K562 (cell line): ENCODE results near the gene NET1. TPM values are rescaled to one million over a fixed set of nuclear protein-coding genes. Genes with fewer than 3 reads are reported as not detected.

Experiments used
- ARID2 ChIP-seq: fragments of 450-650 bp; IDR thresholded peaks from 2 replicates; pipeline ENCODE4 v1.6.1; 2017; ENCODE audit warnings: antibody characterized with exemption, mild to moderate bottlenecking
- CREB1 ChIP-seq, 2 experiments: sonication (generic) in 1 of 2; formaldehyde crosslinking in 1 of 2; IDR thresholded peaks; 2 replicates each; pipeline versions ENCODE4 v1.6.1 to v1.8.0; 2012 to 2022; ENCODE audit warnings: inconsistent platforms in 1 of 2, mild to moderate bottlenecking in 1 of 2, missing genetic modification reagents in 1 of 2, moderate library complexity in 1 of 2
- EZH2 ChIP-seq: IDR thresholded peaks from 2 replicates; pipeline ENCODE4 v1.6.1; 2012; ENCODE audit warnings: low read depth, mild to moderate bottlenecking, inconsistent platforms, low read length, borderline replicate concordance
- FOXM1 ChIP-seq, 2 experiments: fragments of 450-650 bp in 1 of 2; sonication (generic) in 1 of 2; formaldehyde crosslinking in 1 of 2; IDR thresholded peaks; 2 replicates each; pipeline versions ENCODE4 v1.6.1 to v1.9.0; 2017 to 2022; ENCODE audit warnings: low read depth in 2 of 2, mild to moderate bottlenecking in 2 of 2, missing genetic modification reagents in 1 of 2, moderate library complexity in 1 of 2
- HDAC1 ChIP-seq, 2 experiments: fragments of 450-650 bp; IDR thresholded peaks; 2 replicates each; pipeline ENCODE4 v1.6.1; 2016 to 2017; ENCODE audit warnings: inconsistent platforms in 1 of 2, mild to moderate bottlenecking in 1 of 2, moderate library complexity in 1 of 2
- HMG20B ChIP-seq: fragments of 250-450 bp; sonication (Bioruptor Pico); IDR thresholded peaks from 2 replicates; pipeline ENCODE4 v1.5.0; 2021; ENCODE audit warnings: mild to moderate bottlenecking
- KHSRP ChIP-seq: fragments of 450-650 bp; IDR thresholded peaks from 2 replicates; pipeline ENCODE4 v1.6.1; 2017
- MCM7 ChIP-seq, 2 experiments: fragments of 450-650 bp; IDR thresholded peaks; 2 replicates each; pipeline ENCODE4 v1.6.1; 2016 to 2018
- MEF2D ChIP-seq: conservative IDR thresholded peaks from 2 replicates; pipeline ENCODE4 v1.6.1; 2016; ENCODE audit warnings: low read depth, missing genetic modification characterization, missing compliant biosample characterization
- NBN ChIP-seq: fragments of 450-650 bp; IDR thresholded peaks from 2 replicates; pipeline ENCODE4 v1.6.1; 2016; ENCODE audit warnings: low read depth, mild to moderate bottlenecking
- NFATC3 ChIP-seq: fragments of 450-650 bp; IDR thresholded peaks from 2 replicates; pipeline ENCODE4 v1.6.1; 2017; ENCODE audit warnings: mild to moderate bottlenecking
- PHB2 ChIP-seq: fragments of 450-650 bp; IDR thresholded peaks from 2 replicates; pipeline ENCODE4 v1.6.1; 2017; ENCODE audit warnings: low read depth
- PTRF ChIP-seq: fragments of 450-650 bp; IDR thresholded peaks from 2 replicates; pipeline ENCODE4 v1.6.1; 2016; ENCODE audit warnings: mild to moderate bottlenecking, missing genetic modification characterization, missing compliant biosample characterization
- SP1 ChIP-seq: sonication (generic); formaldehyde crosslinking; IDR thresholded peaks from 2 replicates; pipeline ENCODE4 v1.8.1; 2022; ENCODE audit warnings: mild to moderate bottlenecking, missing genetic modification reagents
- ZKSCAN3 ChIP-seq: fragments of 250-450 bp; sonication (Bioruptor Pico); IDR thresholded peaks from 2 replicates; pipeline ENCODE4 v1.4.0; 2020
- ZNF507 ChIP-seq: conservative IDR thresholded peaks from 2 replicates; pipeline ENCODE4 v1.6.1; 2017; ENCODE audit warnings: missing genetic modification characterization, missing compliant biosample characterization
- ZNF785 ChIP-seq: fragments of 250-450 bp; sonication (Bioruptor Pico); IDR thresholded peaks from 2 replicates; pipeline ENCODE4 v1.4.0; 2020; ENCODE audit warnings: mild to moderate bottlenecking
- polyA plus RNA-seq, 8 experiments: library from polyadenylated mRNA; depleted of rRNA in 4 of 8; stranded (reverse) in 5 of 8; unstranded in 3 of 8; fragments of >200 nt; fragmentation: Nextera tagmentation in 2 of 8; fragmentation: Illumina TruSeq in 1 of 8; extraction: Ambion mirVana in 2 of 8; extraction: Trizol in 1 of 8; gene quantifications; 2 replicates each; pipeline versions ENCODE4 v1.2.1 to v1.2.3, GENCODE V29; 2011 to 2014; ENCODE audit warnings: inconsistent platforms in 1 of 8, missing spikeins in 1 of 8
- total RNA-seq, 7 experiments: library from RNA; depleted of rRNA in 6 of 7; stranded (reverse); fragments of >200 nt in 6 of 7; fragmentation: Illumina TruSeq in 2 of 7; extraction: Trizol in 2 of 7; gene quantifications; 2 replicates each; pipeline versions ENCODE4 v1.2.1 to v1.2.3, GENCODE V29; 2011 to 2021; ENCODE audit warnings: low replicate concordance in 1 of 7
- TF ChIP-seq, protein P1 (sequence below), 2 experiments: IDR thresholded peaks; 2 replicates each; pipeline ENCODE4 v1.6.1; 2011; ENCODE audit warnings: borderline replicate concordance in 1 of 2, control low read depth in 1 of 2, low read depth in 1 of 2, low read length in 1 of 2, mild to moderate bottlenecking in 1 of 2, mixed read lengths in 1 of 2, moderate library complexity in 1 of 2; ENCODE audit not compliant: insufficient read depth in 1 of 2, insufficient read length in 1 of 2, poor library complexity in 1 of 2, severe bottlenecking in 1 of 2; ENCODE audit errors: extremely low read depth in 1 of 2
- TF ChIP-seq, protein P2 (sequence below): fragments of 250-450 bp; sonication (Bioruptor Pico); IDR thresholded peaks from 2 replicates; pipeline ENCODE4 v1.8.0; 2022; ENCODE audit warnings: inconsistent platforms
- TF ChIP-seq, protein P3 (sequence below): IDR thresholded peaks from 2 replicates; pipeline ENCODE4 v1.6.1; 2014; ENCODE audit warnings: antibody characterized with exemption
- TF ChIP-seq, protein P4 (sequence below): sonication (generic); formaldehyde crosslinking; IDR thresholded peaks from 2 replicates; pipeline ENCODE4 v1.8.0; 2022; ENCODE audit warnings: mild to moderate bottlenecking, missing genetic modification reagents
- TF ChIP-seq, protein P5 (sequence below): fragments of 250-450 bp; sonication (Bioruptor Pico); IDR thresholded peaks from 2 replicates; pipeline ENCODE4 v1.5.0; 2020; ENCODE audit warnings: mild to moderate bottlenecking, borderline replicate concordance

Gene NET1
- total and polyA plus RNA-seq, 9 of the 15 experiments (the other 6 are each of a cell fraction or from before 2014, with no cell fraction given) = 47.4 to 258 (median 106) TPM

DNA sequence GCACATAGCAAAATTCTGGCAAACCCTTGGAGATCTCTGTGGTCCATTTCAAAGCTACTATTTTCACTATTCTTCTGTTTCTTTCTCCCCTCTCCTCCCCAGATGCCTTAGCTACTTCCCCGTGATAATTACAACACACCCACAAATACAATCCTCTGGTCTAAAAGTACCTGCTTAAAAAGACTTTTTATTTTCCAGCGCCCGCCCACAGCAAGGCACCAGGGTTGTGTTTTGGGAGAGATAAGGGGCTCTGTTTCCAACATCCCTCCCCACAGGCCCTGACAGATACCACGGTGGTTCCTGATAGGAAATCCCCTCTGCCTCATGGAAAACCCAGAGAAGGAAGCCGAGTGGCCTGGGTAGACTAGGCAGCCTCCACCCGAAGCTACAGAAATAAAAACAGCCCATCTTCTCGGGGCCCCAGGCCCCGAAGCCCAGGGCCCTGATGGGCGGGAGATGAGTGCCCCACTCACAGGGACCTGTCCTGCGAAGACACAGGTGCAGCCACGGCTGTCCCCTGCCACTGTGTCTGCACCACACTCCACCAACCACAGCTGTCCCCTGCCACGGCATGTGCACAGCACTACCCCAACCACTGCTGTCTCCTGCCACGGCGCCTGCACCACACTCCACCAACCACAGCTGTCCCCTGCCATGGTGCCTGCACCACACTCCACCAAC is 67.3 kb downstream of the NET1 start (continued):
- TF ChIP-seq, protein P1, sequence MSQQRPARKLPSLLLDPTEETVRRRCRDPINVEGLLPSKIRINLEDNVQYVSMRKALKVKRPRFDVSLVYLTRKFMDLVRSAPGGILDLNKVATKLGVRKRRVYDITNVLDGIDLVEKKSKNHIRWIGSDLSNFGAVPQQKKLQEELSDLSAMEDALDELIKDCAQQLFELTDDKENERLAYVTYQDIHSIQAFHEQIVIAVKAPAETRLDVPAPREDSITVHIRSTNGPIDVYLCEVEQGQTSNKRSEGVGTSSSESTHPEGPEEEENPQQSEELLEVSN (IDR thresholded peaks at IDR 0.05; ENCODE audit: borderline replicate concordance in 1 of 2, extremely low read depth in 1 of 2, insufficient read depth in 1 of 2, insufficient read length in 1 of 2, low read depth in 1 of 2, low read length in 1 of 2, poor library complexity in 1 of 2, severe bottlenecking in 1 of 2) = peak; percentile 61 to 64
- TF ChIP-seq NBN (no peak), ZNF785 (CRISPR knock-in tag) (no peak), ZNF507 (tag) (no peak), NFATC3 (no peak), SP1 (CRISPR knock-in tag) (no peak), EZH2 (no peak), HMG20B (no peak), KHSRP (no peak), FOXM1 (IDR thresholded peaks at IDR 0.05; ENCODE audit: low read depth) (peak; percentile 78), FOXM1 (CRISPR knock-in tag; IDR thresholded peaks at IDR 0.05; ENCODE audit: low read depth) (no peak), PHB2 (no peak; the same call in none of the 2 replicates), PTRF (no peak), MCM7 (IDR thresholded peaks at IDR 0.05) (no peak), MEF2D (no peak), ARID2 (no peak), HDAC1 (IDR thresholded peaks at IDR 0.05) (peak in 1 of 2 experiments; percentile 54; a peak in 1 of 4 replicates), CREB1 (IDR thresholded peaks at IDR 0.05) (no peak), CREB1 (CRISPR knock-in tag; IDR thresholded peaks at IDR 0.05) (no peak), ZKSCAN3 (no peak)
- TF ChIP-seq, protein P2, sequence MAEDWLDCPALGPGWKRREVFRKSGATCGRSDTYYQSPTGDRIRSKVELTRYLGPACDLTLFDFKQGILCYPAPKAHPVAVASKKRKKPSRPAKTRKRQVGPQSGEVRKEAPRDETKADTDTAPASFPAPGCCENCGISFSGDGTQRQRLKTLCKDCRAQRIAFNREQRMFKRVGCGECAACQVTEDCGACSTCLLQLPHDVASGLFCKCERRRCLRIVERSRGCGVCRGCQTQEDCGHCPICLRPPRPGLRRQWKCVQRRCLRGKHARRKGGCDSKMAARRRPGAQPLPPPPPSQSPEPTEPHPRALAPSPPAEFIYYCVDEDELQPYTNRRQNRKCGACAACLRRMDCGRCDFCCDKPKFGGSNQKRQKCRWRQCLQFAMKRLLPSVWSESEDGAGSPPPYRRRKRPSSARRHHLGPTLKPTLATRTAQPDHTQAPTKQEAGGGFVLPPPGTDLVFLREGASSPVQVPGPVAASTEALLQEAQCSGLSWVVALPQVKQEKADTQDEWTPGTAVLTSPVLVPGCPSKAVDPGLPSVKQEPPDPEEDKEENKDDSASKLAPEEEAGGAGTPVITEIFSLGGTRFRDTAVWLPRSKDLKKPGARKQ (CRISPR knock-in tag) = no peak
- TF ChIP-seq, protein P3, sequence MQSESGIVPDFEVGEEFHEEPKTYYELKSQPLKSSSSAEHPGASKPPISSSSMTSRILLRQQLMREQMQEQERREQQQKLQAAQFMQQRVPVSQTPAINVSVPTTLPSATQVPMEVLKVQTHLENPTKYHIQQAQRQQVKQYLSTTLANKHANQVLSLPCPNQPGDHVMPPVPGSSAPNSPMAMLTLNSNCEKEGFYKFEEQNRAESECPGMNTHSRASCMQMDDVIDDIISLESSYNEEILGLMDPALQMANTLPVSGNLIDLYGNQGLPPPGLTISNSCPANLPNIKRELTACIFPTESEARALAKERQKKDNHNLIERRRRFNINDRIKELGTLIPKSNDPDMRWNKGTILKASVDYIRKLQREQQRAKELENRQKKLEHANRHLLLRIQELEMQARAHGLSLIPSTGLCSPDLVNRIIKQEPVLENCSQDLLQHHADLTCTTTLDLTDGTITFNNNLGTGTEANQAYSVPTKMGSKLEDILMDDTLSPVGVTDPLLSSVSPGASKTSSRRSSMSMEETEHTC = no peak
- TF ChIP-seq, protein P4, sequence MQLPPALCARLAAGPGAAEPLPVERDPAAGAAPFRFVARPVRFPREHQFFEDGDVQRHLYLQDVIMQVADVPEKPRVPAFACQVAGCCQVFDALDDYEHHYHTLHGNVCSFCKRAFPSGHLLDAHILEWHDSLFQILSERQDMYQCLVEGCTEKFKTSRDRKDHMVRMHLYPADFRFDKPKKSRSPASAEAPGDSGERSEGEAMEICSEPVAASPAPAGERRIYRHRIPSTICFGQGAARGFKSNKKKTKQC (CRISPR knock-in tag) = no peak
- TF ChIP-seq, protein P5, sequence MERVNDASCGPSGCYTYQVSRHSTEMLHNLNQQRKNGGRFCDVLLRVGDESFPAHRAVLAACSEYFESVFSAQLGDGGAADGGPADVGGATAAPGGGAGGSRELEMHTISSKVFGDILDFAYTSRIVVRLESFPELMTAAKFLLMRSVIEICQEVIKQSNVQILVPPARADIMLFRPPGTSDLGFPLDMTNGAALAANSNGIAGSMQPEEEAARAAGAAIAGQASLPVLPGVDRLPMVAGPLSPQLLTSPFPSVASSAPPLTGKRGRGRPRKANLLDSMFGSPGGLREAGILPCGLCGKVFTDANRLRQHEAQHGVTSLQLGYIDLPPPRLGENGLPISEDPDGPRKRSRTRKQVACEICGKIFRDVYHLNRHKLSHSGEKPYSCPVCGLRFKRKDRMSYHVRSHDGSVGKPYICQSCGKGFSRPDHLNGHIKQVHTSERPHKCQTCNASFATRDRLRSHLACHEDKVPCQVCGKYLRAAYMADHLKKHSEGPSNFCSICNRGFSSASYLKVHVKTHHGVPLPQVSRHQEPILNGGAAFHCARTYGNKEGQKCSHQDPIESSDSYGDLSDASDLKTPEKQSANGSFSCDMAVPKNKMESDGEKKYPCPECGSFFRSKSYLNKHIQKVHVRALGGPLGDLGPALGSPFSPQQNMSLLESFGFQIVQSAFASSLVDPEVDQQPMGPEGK = no peak
